Effector memory CD8-positive, alpha-beta T cell (primary cell): ENCODE measurements around the gene ACSL5.
A peak's percentile ranks its signal among the peaks of the same experiment; 100 is the strongest.

Source experiments
- ATAC-seq: fragments of 150-1000 bp; cut with Tn5 transposase; replicated peaks from 2 replicates; pipeline ENCODE4 v1.10.0; 2021; ENCODE audit warnings: mild to moderate bottlenecking, moderate library complexity
- DNase-seq, 3 experiments: peaks; one replicate each; pipeline ENCODE4 v3.0.0; 2021
- H3K27ac Mint-ChIP-seq, 2 donors: one replicate each; pipeline ENCODE4 v1.8.0; 2022; ENCODE audit warnings: mild to moderate bottlenecking in 2 of 2, mixed read lengths in 2 of 2, moderate library complexity in 2 of 2
- H3K27me3 Mint-ChIP-seq, 2 donors: one replicate each; pipeline ENCODE4 v1.8.0; 2022; ENCODE audit warnings: mixed read lengths in 2 of 2
- H3K36me3 Mint-ChIP-seq: one replicate; pipeline ENCODE4 v1.8.0; 2022; ENCODE audit warnings: mild to moderate bottlenecking, moderate library complexity, mixed read lengths; ENCODE audit not compliant: insufficient read depth
- H3K4me1 Mint-ChIP-seq, 2 donors: one replicate each; pipeline ENCODE4 v1.8.0; 2022; ENCODE audit warnings: low read depth in 2 of 2, mixed read lengths in 2 of 2
- H3K4me3 Mint-ChIP-seq, 2 donors: one replicate each; pipeline ENCODE4 v1.8.0; 2022; ENCODE audit warnings: mild to moderate bottlenecking in 2 of 2, mixed read lengths in 2 of 2, moderate library complexity in 2 of 2
- H3K9me3 Mint-ChIP-seq, 2 donors: one replicate each; pipeline ENCODE4 v1.8.0; 2022; ENCODE audit warnings: mixed read lengths in 2 of 2

The ACSL5 gene

DNA sequence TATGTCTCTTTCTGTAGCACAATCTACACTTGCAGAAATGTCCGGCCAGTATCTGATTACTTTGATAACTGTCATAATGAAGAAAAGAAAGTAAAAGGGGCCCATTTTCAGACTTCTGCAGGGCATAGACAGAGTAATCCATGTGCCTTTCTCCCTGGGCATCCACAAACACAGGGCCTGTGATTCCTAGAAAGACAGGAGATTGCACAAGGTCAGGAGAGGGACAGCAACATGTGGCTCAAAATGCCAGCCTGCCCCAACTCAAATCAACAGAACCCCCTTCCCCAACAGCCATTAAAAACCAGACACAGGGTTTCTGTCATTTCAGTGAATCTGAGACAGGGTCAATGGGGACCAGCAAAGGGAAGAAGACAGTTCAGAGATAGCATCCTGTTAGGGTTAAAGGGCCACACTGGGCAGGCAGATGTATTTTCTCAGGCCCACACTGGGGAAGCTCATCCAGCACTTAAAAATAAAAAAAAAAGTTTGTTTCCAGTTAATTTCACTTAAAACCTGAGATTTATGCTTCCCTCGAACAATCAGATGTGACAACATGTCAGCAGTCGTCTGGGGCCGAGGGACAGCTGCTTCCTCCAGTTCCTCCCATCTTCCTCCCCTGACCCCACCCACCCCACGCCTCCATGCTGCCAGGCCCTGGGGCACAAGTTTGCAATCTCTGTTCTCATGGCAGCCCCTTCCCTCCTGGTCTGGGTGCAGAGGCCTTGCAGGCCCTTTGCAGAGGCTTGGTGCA is 30.7 kb upstream of the ACSL5 start:
- Mint-ChIP-seq H3K27me3 (no peaks in the 10 kb centered on the region), H3K36me3 (no peaks in the 10 kb centered on the region), H3K9me3 (no peaks in the 10 kb centered on the region), H3K4me1 (peaks cover 5 to 7% of the 10 kb centered on the region in 2 donors), H3K4me3 (no peak overlapping the region), H3K27ac (peak overlapping the region in 1 of 2 donors; percentile 46)
- ATAC-seq (no peak), DNase-seq (no peak)

- Mint-ChIP-seq H3K36me3 (no peaks in the 10 kb centered on the region), H3K27me3 (no peaks in the 10 kb centered on the region), H3K9me3 (no peaks in the 10 kb centered on the region), H3K4me1 (peaks cover 5 to 7% of the 10 kb centered on the region in 2 donors), H3K27ac (no peak overlapping the region), H3K4me3 (no peak overlapping the region)
- no peak for DNase-seq
- ATAC-seq, result no peak
Measured at GRCh38 chr10:112344261-112344660, 29.7 kb upstream of the ACSL5 start.

DNA sequence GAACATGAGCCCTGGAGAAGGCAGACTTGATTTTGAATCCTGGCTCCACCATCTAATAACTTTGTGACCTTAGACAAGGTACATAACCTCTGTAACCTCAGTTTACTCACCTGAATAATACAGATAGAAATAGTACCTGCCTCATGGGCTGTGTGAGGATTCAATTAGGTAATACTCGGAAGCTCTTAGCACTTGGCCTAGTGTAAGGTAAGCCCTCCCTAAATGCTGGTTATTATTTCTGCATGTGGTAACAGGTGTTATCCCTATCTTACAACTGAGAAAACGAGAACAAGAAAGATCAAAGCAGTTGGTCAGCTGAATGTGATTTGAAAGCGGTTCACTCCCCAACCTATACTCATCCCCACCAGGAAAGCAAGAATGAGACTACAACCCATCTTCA is 28.7 kb upstream of the ACSL5 start:
- no peaks in the 10 kb centered on the region for H3K27me3 Mint-ChIP-seq
- DNase-seq (no peak), ATAC-seq (peak; percentile 65)
- H3K4me1 Mint-ChIP-seq, result peaks cover 5 to 7% of the 10 kb centered on the region in 2 donors
- no peaks in the 10 kb centered on the region for H3K36me3 Mint-ChIP-seq
- H3K4me3 Mint-ChIP-seq, result no peak overlapping the region
- no peaks in the 10 kb centered on the region for H3K9me3 Mint-ChIP-seq
- H3K27ac Mint-ChIP-seq, result peak overlapping the region in 1 of 2 donors; percentile 17

DNA sequence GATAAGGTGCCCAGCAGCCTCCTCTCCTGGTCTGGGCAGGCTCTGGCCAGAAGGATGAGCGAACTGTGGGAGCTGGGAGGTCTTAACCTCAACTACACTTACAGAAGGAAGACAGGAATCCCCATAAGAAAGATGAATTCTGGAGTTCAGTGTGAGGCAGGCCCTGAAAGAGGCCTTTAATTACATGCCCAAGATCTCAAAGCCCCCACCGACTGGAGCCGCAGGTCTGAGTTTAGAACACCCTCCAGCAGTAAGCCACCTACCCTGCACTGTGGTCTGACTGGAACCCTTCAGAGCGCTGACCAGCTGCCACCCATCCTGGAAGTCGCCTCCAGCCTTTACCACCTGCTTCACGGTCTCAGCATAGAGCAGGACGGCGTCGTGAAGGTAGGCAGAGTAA is 28.2 kb upstream of the ACSL5 start:
- ATAC-seq, result no peak
- DNase-seq, result no peak
- no peaks in the 10 kb centered on the region for H3K9me3 Mint-ChIP-seq
- peak overlapping the region in 1 of 2 donors; percentile 17 for H3K27ac Mint-ChIP-seq
- peaks cover 5 to 7% of the 10 kb centered on the region in 2 donors for H3K4me1 Mint-ChIP-seq
- H3K4me3 Mint-ChIP-seq, result no peak overlapping the region
- H3K36me3 Mint-ChIP-seq, result no peaks in the 10 kb centered on the region
- no peaks in the 10 kb centered on the region for H3K27me3 Mint-ChIP-seq

DNA sequence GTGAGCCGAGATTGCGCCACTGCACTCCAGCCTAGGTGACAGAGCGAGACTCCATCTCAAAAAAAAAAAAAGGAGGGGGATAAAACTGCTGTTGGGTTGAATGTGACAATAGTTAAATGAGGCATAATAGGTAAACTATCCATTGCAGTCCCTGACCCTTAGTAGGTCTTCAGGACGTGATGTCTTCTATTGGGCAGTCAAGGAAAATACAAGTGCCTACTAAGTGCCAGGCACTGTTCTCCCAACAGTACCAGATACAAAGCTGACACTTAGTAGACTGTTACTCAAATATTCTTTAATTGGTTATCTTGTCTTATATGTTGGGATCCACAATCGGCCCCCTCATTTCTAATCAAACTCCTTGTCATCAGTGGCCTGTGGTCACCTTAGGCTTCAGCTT is 27.1 kb upstream of the ACSL5 start:
- ATAC-seq (no peak), DNase-seq (no peak)
- Mint-ChIP-seq H3K4me1 (peaks cover 5 to 7% of the 10 kb centered on the region in 2 donors), H3K27ac (no peak overlapping the region), H3K4me3 (no peak overlapping the region), H3K36me3 (no peaks in the 10 kb centered on the region), H3K9me3 (no peaks in the 10 kb centered on the region), H3K27me3 (no peaks in the 10 kb centered on the region)

- Mint-ChIP-seq H3K4me3 (no peak overlapping the region), H3K36me3 (no peaks in the 10 kb centered on the region), H3K27ac (no peak overlapping the region), H3K4me1 (peaks cover 5 to 7% of the 10 kb centered on the region in 2 donors), H3K27me3 (no peaks in the 10 kb centered on the region), H3K9me3 (no peaks in the 10 kb centered on the region)
- DNase-seq (no peak), ATAC-seq (no peak)
Measured at GRCh38 chr10:112347709-112348671, 25.9 kb upstream of the ACSL5 start.

DNA sequence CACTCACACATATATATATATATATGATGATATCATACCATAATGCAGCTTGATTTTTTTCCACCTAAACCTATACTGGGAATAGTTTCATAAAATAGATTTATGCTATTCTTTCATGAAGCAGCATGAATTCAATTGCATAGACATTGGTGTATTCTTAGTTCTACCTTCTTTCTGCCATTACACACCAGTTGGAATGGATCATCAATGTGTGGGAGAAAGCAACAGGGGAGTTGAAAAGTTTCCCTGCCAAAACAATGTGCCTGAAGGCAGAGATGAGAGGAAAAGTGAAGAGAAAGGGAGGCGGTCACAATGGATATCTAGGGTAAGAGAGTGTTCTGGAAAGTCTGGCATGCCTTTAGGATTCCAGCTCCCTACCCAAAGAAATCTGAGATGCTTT is 25.2 kb upstream of the ACSL5 start:
- Mint-ChIP-seq H3K4me3 (no peak overlapping the region), H3K9me3 (no peaks in the 10 kb centered on the region), H3K27ac (no peak overlapping the region), H3K36me3 (no peaks in the 10 kb centered on the region), H3K27me3 (no peaks in the 10 kb centered on the region), H3K4me1 (peaks cover 5 to 7% of the 10 kb centered on the region in 2 donors)
- ATAC-seq (no peak), DNase-seq (no peak)

GRCh38 chr10:112349521-112350085 is 24.3 kb upstream of the ACSL5 start:
- Mint-ChIP-seq H3K36me3 (no peaks in the 10 kb centered on the region), H3K27me3 (no peaks in the 10 kb centered on the region), H3K27ac (no peak overlapping the region), H3K9me3 (no peaks in the 10 kb centered on the region), H3K4me1 (peaks cover 5 to 7% of the 10 kb centered on the region in 2 donors), H3K4me3 (no peak overlapping the region)
- ATAC-seq, result no peak
- DNase-seq, result no peak

DNA sequence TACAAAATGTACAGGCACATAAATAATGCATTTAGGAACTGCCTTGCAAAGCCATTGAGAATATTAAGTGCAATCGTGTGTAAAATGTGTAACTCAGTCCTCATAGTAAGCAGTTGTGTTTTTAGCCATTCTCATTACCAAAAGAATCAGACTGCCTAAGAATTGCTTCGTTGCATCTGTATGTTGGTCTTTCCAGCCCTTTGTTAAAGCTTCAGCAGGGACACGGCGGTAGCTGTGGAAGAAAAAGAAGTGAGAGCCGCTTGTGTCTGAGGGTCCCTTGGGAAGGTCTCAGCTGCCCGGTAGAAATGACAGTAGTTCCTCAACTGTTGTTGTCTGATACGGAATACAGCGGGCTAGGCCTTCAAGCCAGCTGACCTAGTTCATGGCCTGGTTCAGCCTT is 22.8 kb upstream of the ACSL5 start:
- no peaks in the 10 kb centered on the region for H3K9me3 Mint-ChIP-seq
- H3K4me1 Mint-ChIP-seq, result no peaks in the 10 kb centered on the region
- H3K36me3 Mint-ChIP-seq, result no peaks in the 10 kb centered on the region
- ATAC-seq (no peak), DNase-seq (no peak)
- no peak overlapping the region for H3K27ac Mint-ChIP-seq
- no peak overlapping the region for H3K4me3 Mint-ChIP-seq
- H3K27me3 Mint-ChIP-seq, result no peaks in the 10 kb centered on the region

DNA sequence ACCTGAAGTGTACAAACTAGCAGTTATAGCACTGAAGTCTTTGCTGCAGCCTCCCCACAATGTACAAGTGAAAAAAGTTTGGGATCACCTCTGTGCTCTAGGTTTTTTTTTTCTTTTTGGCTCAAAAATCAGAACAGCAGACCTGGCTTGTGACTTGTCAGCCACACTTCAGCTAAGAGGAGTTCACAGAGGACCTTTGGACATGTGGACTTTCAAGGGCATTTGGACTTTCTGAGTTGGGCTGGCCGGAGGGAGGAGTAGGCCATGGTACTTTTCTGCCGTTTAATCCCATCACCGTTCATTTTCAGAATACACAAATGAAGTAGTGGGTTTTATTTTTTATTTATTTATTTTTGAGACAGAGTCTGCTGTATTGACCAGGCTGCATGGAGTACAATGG is 21.9 kb upstream of the ACSL5 start:
- Mint-ChIP-seq H3K27ac (no peak overlapping the region), H3K27me3 (no peaks in the 10 kb centered on the region), H3K4me3 (no peak overlapping the region), H3K36me3 (no peaks in the 10 kb centered on the region), H3K9me3 (no peaks in the 10 kb centered on the region), H3K4me1 (no peaks in the 10 kb centered on the region)
- ATAC-seq (no peak), DNase-seq (no peak)

- Mint-ChIP-seq H3K27me3 (no peaks in the 10 kb centered on the region), H3K9me3 (no peaks in the 10 kb centered on the region), H3K4me1 (no peaks in the 10 kb centered on the region), H3K4me3 (no peak overlapping the region), H3K36me3 (no peaks in the 10 kb centered on the region), H3K27ac (peak overlapping the region in 1 of 2 donors; percentile 2)
- DNase-seq (no peak), ATAC-seq (no peak)
Measured at GRCh38 chr10:112353046-112353445, 20.9 kb upstream of the ACSL5 start.

GRCh38 chr10:112356686-112357085 is 17.2 kb upstream of the ACSL5 start:
- H3K27me3 Mint-ChIP-seq, result no peaks in the 10 kb centered on the region
- no peak for ATAC-seq
- H3K9me3 Mint-ChIP-seq, result no peaks in the 10 kb centered on the region
- H3K36me3 Mint-ChIP-seq, result peaks cover 3% of the 10 kb centered on the region
- no peaks in the 10 kb centered on the region for H3K4me1 Mint-ChIP-seq
- H3K27ac Mint-ChIP-seq, result no peak overlapping the region
- DNase-seq, result no peak
- no peak overlapping the region for H3K4me3 Mint-ChIP-seq

DNA sequence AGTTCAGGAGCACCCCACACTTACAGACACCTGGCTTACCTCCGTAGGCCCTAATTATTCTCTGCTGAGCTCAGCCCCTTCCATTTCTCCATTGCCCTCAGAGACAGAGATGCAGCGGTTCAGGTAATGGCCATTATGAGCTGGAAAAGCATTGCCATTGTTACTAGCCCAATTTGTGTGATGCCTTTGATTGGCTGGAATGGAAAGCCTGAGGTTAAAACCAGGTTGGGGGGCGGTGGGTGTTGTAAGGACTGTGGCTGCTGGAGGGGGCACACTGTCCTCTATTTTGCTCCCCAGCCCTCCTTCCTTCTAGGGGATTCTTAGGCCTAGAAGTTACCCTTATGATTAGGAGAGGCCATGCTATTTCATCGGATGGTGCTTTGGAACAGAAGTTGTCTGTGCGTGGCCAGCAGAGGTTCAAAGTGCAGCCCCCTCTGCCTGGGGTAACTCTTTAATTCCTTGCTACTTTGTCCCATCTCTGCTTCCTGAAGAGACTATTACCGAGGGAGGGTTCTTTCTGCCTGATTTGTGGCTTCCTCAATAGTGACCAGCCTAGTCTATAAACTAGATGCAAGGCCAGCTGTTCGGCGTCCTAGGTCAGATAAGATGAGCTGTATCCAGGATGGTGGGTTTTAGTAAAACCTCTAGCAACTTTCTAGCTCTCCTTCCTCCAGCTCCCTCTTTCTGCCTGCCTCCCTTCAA is 14.2 kb upstream of the ACSL5 start:
- Mint-ChIP-seq H3K27ac (no peak overlapping the region), H3K9me3 (no peaks in the 10 kb centered on the region), H3K4me3 (no peak overlapping the region), H3K4me1 (peaks cover 0 to 10% of the 10 kb centered on the region in 2 donors), H3K27me3 (no peaks in the 10 kb centered on the region), H3K36me3 (peaks cover 3% of the 10 kb centered on the region)
- ATAC-seq (no peak), DNase-seq (no peak)
